ENCODE data around the gene CACNA1D. TPM values are rescaled to one million over a fixed set of nuclear protein-coding genes. Genes with fewer than 3 reads are reported as not detected.

The CACNA1D gene
- total RNA-seq, 1 donor from 2014 or later, result 47.2 TPM

GRCh38 chr3:53705024-53705745 is 210.8 kb downstream of the CACNA1D start:
- H3K27ac ChIP-seq, result peak overlapping the region; percentile 1
- intact Hi-C loops (cut with DNase I), result no loop called here
- no peak for TF ChIP-seq CTCF (IDR thresholded peaks at IDR 0.05)

GRCh38 chr3:53705774-53706173 is 211.4 kb downstream of the CACNA1D start:
- Histone ChIP-seq H3K27me3 (no peaks in the 10 kb centered on the region), H3K4me1 (peaks cover 17% of the 10 kb centered on the region), H3K4me3 (no peak overlapping the region), H3K27ac (peak overlapping the region; percentile 1), H3K9me3 (no peaks in the 10 kb centered on the region), H3K36me3 (no peaks in the 10 kb centered on the region)
- ATAC-seq (no peak), DNase-seq (no peak)
- intact Hi-C loops (cut with DNase I), result no loop called here
- TF ChIP-seq CTCF (IDR thresholded peaks at IDR 0.05), result no peak

More at GRCh38 chr3:53705024-53705745, 210.8 kb downstream of the CACNA1D start:
- H3K4me1 ChIP-seq, result peaks cover 17% of the 10 kb centered on the region
- no peaks in the 10 kb centered on the region for H3K9me3 ChIP-seq
- H3K36me3 ChIP-seq, result no peaks in the 10 kb centered on the region
- ATAC-seq (no peak), DNase-seq (no peak)
- no peaks in the 10 kb centered on the region for H3K27me3 ChIP-seq
- no peak overlapping the region for H3K4me3 ChIP-seq

GRCh38 chr3:53707222-53707621 is 212.8 kb downstream of the CACNA1D start:
- TF ChIP-seq CTCF (IDR thresholded peaks at IDR 0.05), result no peak
- Histone ChIP-seq H3K4me1 (peaks cover 17% of the 10 kb centered on the region), H3K9me3 (no peaks in the 10 kb centered on the region), H3K4me3 (no peak overlapping the region), H3K36me3 (no peaks in the 10 kb centered on the region), H3K27me3 (no peaks in the 10 kb centered on the region), H3K27ac (peak overlapping the region; percentile 17)
- intact Hi-C loops (cut with DNase I), result no loop called here
- DNase-seq, result no peak
- ATAC-seq, result no peak

GRCh38 chr3:53708001-53708621 is 213.7 kb downstream of the CACNA1D start:
- Histone ChIP-seq H3K27me3 (no peaks in the 10 kb centered on the region), H3K4me3 (no peak overlapping the region), H3K4me1 (peaks cover 17% of the 10 kb centered on the region), H3K9me3 (no peaks in the 10 kb centered on the region), H3K27ac (peak overlapping the region; percentile 17), H3K36me3 (no peaks in the 10 kb centered on the region)
- intact Hi-C loops (cut with DNase I), result no loop called here
- ATAC-seq, result peak; percentile 85
- no peak for TF ChIP-seq CTCF (IDR thresholded peaks at IDR 0.05)
- DNase-seq, result peak; percentile 79

- Histone ChIP-seq H3K27ac (peak overlapping the region; percentile 40), H3K36me3 (no peaks in the 10 kb centered on the region), H3K9me3 (no peaks in the 10 kb centered on the region), H3K27me3 (no peaks in the 10 kb centered on the region), H3K4me3 (no peak overlapping the region), H3K4me1 (peaks cover 17% of the 10 kb centered on the region)
- DNase-seq (no peak), ATAC-seq (no peak)
- intact Hi-C loops (cut with DNase I), result no loop called here
- TF ChIP-seq CTCF (IDR thresholded peaks at IDR 0.05), result no peak
Observed at GRCh38 chr3:53709256-53709655, 214.8 kb downstream of the CACNA1D start.

Measured in upper lobe of right lung (tissue), 1 donor.